ENCODE data around the gene VWF. TPM values are rescaled to one million over a fixed set of nuclear protein-coding genes. Genes with fewer than 3 reads are reported as not detected.

Gene VWF
- total and polyA plus RNA-seq, 2 of the 4 experiments (the other 2 are of a cell fraction): under 0.01 to 0.09 TPM

- no peak overlapping the region for H2BK20ac ChIP-seq (ENCODE audit: low read depth, low read length)
- no peak overlapping the region for H3K4ac ChIP-seq (ENCODE audit: low read depth, low read length)
- no peak overlapping the region for H3K4me3 ChIP-seq (ENCODE audit: insufficient read depth, low read depth, low read length)
- H2BK15ac ChIP-seq (ENCODE audit: low read depth, low read length): no peak overlapping the region
- no peak overlapping the region for H2AFZ ChIP-seq (replicated peaks; ENCODE audit: low read length, poor library complexity)
- H2AK9ac ChIP-seq (replicated peaks; ENCODE audit: low read depth, low read length, poor library complexity): no peak overlapping the region
- H3K56ac ChIP-seq (ENCODE audit: extremely low read depth, insufficient read depth, low read length): no peak overlapping the region
- dilution Hi-C loops (cut with HindIII; ENCODE audit: low sequenced_read_pairs, unreplicated experiment): no loop called here
- ATAC-seq (ENCODE audit: low read depth): no peak
- H3K9ac ChIP-seq (ENCODE audit: low read depth, low read length): no peak overlapping the region
- DNase-seq: no peak
- TF ChIP-seq RCOR1 (IDR thresholded peaks at IDR 0.05; ENCODE audit: insufficient replicate concordance, low read length) (no peak), RFX5 (IDR thresholded peaks at IDR 0.05; ENCODE audit: low read depth, low read length) (no peak), FOS (IDR thresholded peaks at IDR 0.05; ENCODE audit: low read depth, low read length) (no peak), NFE2L2 (IDR thresholded peaks at IDR 0.05; ENCODE audit: low read depth, low read length) (no peak), BHLHE40 (IDR thresholded peaks at IDR 0.05; ENCODE audit: low read depth, low read length) (no peak), MXI1 (IDR thresholded peaks at IDR 0.05; ENCODE audit: borderline replicate concordance, low read depth, low read length) (no peak), USF2 (IDR thresholded peaks at IDR 0.05; ENCODE audit: low read depth, low read length) (no peak), SMC3 (IDR thresholded peaks at IDR 0.05; ENCODE audit: low read depth, low read length) (no peak)
- H4K20me1 ChIP-seq (ENCODE audit: insufficient read depth, low read length): no peaks in the 10 kb centered on the region
- no peak overlapping the region for H4K8ac ChIP-seq (ENCODE audit: low read depth in 2 of 2, low read length in 2 of 2)
- H3K79me1 ChIP-seq (ENCODE audit: low read depth in 1 of 2, low read length in 2 of 2): no peaks in the 10 kb centered on the region
- H3K9me3 ChIP-seq (ENCODE audit: control insufficient read depth, insufficient read depth, low read length): no peaks in the 10 kb centered on the region
- no TSS peak for BruUV-seq (replicated peaks)
- ChIA-PET CTCF (no interaction called here), POLR2A (ENCODE audit: unreplicated experiment) (no interaction called here)
- H2BK120ac ChIP-seq (ENCODE audit: low read depth, low read length): no peak overlapping the region
- no peaks in the 10 kb centered on the region for H3K36me3 ChIP-seq (ENCODE audit: control insufficient read depth, insufficient read depth, low read length)
- H2BK5ac ChIP-seq (ENCODE audit: low read depth, low read length, poor library complexity, severe bottlenecking): no peak overlapping the region
- no CpG with 5 or more reads among the region's 3 CpGs for WGBS, 2 experiments (ENCODE audit: extremely low coverage in 2 of 2, insufficient read length in 1 of 2)
- H3K27ac ChIP-seq (ENCODE audit: insufficient read depth, low read length): no peak overlapping the region
- no peak overlapping the region for H2AK5ac ChIP-seq (ENCODE audit: low read depth, low read length)
- H3K14ac ChIP-seq (replicated peaks; ENCODE audit: low read depth, low read length): no peak overlapping the region
- in situ Hi-C loops (cut with MboI; ENCODE audit: low sequenced_read_pairs): no loop called here
- no peak overlapping the region for H3K4me2 ChIP-seq (ENCODE audit: low read depth, low read length)
- no peak overlapping the region for H3K18ac ChIP-seq (ENCODE audit: low read depth, low read length)
- no peak overlapping the region for H3K23ac ChIP-seq (ENCODE audit: low read depth, low read length)
- H4K5ac ChIP-seq (ENCODE audit: low read depth, low read length): no peak overlapping the region
- no peaks in the 10 kb centered on the region for H3K4me1 ChIP-seq (ENCODE audit: control insufficient read depth, insufficient read depth, low read length)
- no peak overlapping the region for H4K91ac ChIP-seq (ENCODE audit: insufficient read depth, low read depth, low read length)
- intact Hi-C loops (cut with micrococcal nuclease): no loop called here
- peaks cover 11% of the 10 kb centered on the region for H3K27me3 ChIP-seq (ENCODE audit: control insufficient read depth, insufficient read depth, low read length)
- H3K9me1 ChIP-seq (ENCODE audit: insufficient read depth, low read length): no peaks in the 10 kb centered on the region
These were observed 224.8 kb downstream of the VWF start for GRCh38 chr12:5899675-5900074.

Measured in IMR-90 (cell line).